Measurements from ENCODE around the gene TLNRD1. TPM values are rescaled to one million over a fixed set of nuclear protein-coding genes. Genes with fewer than 3 reads are reported as not detected.

The TLNRD1 gene
- total and polyA plus RNA-seq, 2 donors, result 3.8 to 14.0 TPM

GRCh38 chr15:81054236-81054635 lies 53.5 kb downstream of the TLNRD1 start:
- H3K36me3 ChIP-seq (ENCODE audit: insufficient read depth), result no peaks in the 10 kb centered on the region
- DNase-seq (ENCODE audit: extremely low spot score), result no peak
- H3K27ac ChIP-seq (ENCODE audit: low read depth), result no peak overlapping the region
- H3K4me3 ChIP-seq (ENCODE audit: low read depth, low read length), result no peak overlapping the region
- H3K4me1 ChIP-seq (ENCODE audit: insufficient read depth), result no peaks in the 10 kb centered on the region
- WGBS, result 69% methylated on average over 2 of the region's 2 CpGs

Small RNA genes lying within 50 kb of the gene (small RNA-seq; reads per million reads assigned to genes)
- gene MIR4514, result not detected

Other genes starting within 250 kb of the TLNRD1 start
- 1.3 TPM for gene CEMIP, start 221.6 kb upstream of the TLNRD1 start, total RNA-seq
- 0.25 TPM for gene CEMIP, start 221.6 kb upstream of the TLNRD1 start, polyA plus RNA-seq
- gene MESD, start 11.1 kb upstream of the TLNRD1 start, total RNA-seq, result 24.8 TPM
- gene MESD, start 11.1 kb upstream of the TLNRD1 start, polyA plus RNA-seq, result 17.7 TPM
- 0.90 TPM for gene CFAP161, start 133.3 kb downstream of the TLNRD1 start, total RNA-seq
- not detected for gene CFAP161, start 133.3 kb downstream of the TLNRD1 start, polyA plus RNA-seq
- 10.6 TPM for gene IL16, start 196.0 kb downstream of the TLNRD1 start, total RNA-seq
- gene IL16, start 196.0 kb downstream of the TLNRD1 start, polyA plus RNA-seq, result 20.7 TPM